Transverse colon (tissue), 3 donors: ENCODE results near the gene BCCIP.

Experiments
- CTCF ChIP-seq, 5 experiments: fragments of 200-600 bp in 3 of 5; fragments of 450-650 bp in 2 of 5; sonication (generic) in 3 of 5; IDR thresholded peaks; 1 replicate in 2 of 5; 2 replicates in 3 of 5; pipeline ENCODE4 v1.5.1; 2016 to 2017; ENCODE audit warnings: antibody characterized with exemption in 5 of 5, inconsistent platforms in 3 of 5, mild to moderate bottlenecking in 2 of 5, moderate library complexity in 1 of 5
- EP300 ChIP-seq: sonication (generic); formaldehyde crosslinking; IDR thresholded peaks from one replicate; pipeline ENCODE4 v1.6.1; 2017; ENCODE audit warnings: antibody characterized with exemption, low read depth
- POLR2A ChIP-seq: fragments of 450-650 bp; IDR thresholded peaks from one replicate; pipeline ENCODE4 v1.6.1; 2016; ENCODE audit warnings: antibody characterized with exemption, mild to moderate bottlenecking, moderate library complexity

- TF ChIP-seq POLR2A (no peak), CTCF (IDR thresholded peaks at IDR 0.05) (no peak), EP300 (no peak)
These were observed 11.1 kb upstream of the BCCIP start for GRCh38 chr10:125812128-125812750.
